ENCODE measurements around the gene SOX13. TPM values are rescaled to one million over a fixed set of nuclear protein-coding genes. Genes with fewer than 3 reads are reported as not detected.

SOX13 gene
- total and polyA plus RNA-seq, 9 of the 15 experiments (the other 6 are each of a cell fraction or from before 2014, with no cell fraction given), result 0.03 to 0.35 (median 0.06) TPM; not detected in 5

DNA sequence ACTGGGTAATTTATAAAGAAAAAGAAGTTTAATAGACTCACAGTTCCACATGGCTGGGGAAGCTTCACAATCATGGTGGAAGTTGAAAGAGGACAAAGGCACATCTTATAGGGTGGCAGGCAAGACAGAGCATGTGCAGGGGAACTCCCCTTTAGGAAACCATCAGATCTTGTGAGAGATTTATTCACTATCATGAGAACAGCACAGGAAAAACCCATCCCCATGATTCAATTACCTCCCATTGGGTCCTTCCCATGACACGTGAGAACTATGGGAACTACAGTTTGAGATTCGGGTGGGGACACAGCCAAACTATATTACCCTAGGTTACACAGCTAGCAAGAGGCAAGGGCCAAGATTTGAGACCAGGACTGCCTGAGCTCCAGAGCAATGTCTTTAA lies 30.4 kb upstream of the SOX13 start:
- H3K4me2 ChIP-seq (ENCODE audit: insufficient read depth, low read length), result no peak overlapping the region
- no peaks in the 10 kb centered on the region for H3K36me3 ChIP-seq (ENCODE audit: control insufficient read depth, insufficient read depth, low read length)
- no TSS peak for BruUV-seq (replicated peaks)
- H3K27ac ChIP-seq (ENCODE audit: extremely low read depth, low read depth, low read length), result no peak overlapping the region
- FAIRE-seq, result no peak
- H3K4me1 ChIP-seq (replicated peaks in 1 of 2; ENCODE audit: control insufficient read depth in 2 of 2, insufficient read depth in 2 of 2, low read length in 2 of 2), result no peaks in the 10 kb centered on the region
- no peaks in the 10 kb centered on the region for H4K20me1 ChIP-seq (replicated peaks; ENCODE audit: control insufficient read depth, insufficient read depth, low read length)
- peaks cover 9 to 45% of the 10 kb centered on the region in 2 experiments for H3K27me3 ChIP-seq (ENCODE audit: control insufficient read depth in 2 of 2, insufficient read depth in 2 of 2, low read length in 2 of 2)
- CTCF ChIA-PET (ENCODE audit: low intra/inter-chr PET ratio), result no interaction called here
- H3K4me3 ChIP-seq, result no peak overlapping the region
- no peak for ATAC-seq
- no peaks in the 10 kb centered on the region for H3K9me3 ChIP-seq (replicated peaks; ENCODE audit: control insufficient read depth, insufficient read depth, low read depth, low read length)
- no peak overlapping the region for H2AFZ ChIP-seq (ENCODE audit: low read depth, low read length)
- in situ Hi-C loops (cut with MboI), result no loop called here
- TF ChIP-seq NFRKB (IDR thresholded peaks at IDR 0.05; ENCODE audit: low read depth), result no peak
- no peak for TF ChIP-seq SNIP1 (IDR thresholded peaks at IDR 0.05; ENCODE audit: low read depth)
- TF ChIP-seq NR2F6 (CRISPR knock-in tag; IDR thresholded peaks at IDR 0.05), result no peak
- no peak for TF ChIP-seq U2AF2 (optimal IDR thresholded peaks at IDR 0.05; ENCODE audit: low read depth, low read length)
- no peak for TF ChIP-seq CBFA2T3 (IDR thresholded peaks at IDR 0.05)
- no peak for TF ChIP-seq TOE1 (IDR thresholded peaks at IDR 0.05; ENCODE audit: borderline replicate concordance)
- TF ChIP-seq TOE1 (CRISPR knock-in tag; IDR thresholded peaks at IDR 0.05; ENCODE audit: borderline replicate concordance, low read depth), result no peak
- no peak for TF ChIP-seq TEAD1 (CRISPR knock-in tag; IDR thresholded peaks at IDR 0.05)
- TF ChIP-seq, protein P1, sequence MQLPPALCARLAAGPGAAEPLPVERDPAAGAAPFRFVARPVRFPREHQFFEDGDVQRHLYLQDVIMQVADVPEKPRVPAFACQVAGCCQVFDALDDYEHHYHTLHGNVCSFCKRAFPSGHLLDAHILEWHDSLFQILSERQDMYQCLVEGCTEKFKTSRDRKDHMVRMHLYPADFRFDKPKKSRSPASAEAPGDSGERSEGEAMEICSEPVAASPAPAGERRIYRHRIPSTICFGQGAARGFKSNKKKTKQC (CRISPR knock-in tag; IDR thresholded peaks at IDR 0.05), result no peak
- TF ChIP-seq SMAD2 (IDR thresholded peaks at IDR 0.05; ENCODE audit: low read depth, low read length), result no peak
- no peak for TF ChIP-seq RBFOX2 (IDR thresholded peaks at IDR 0.05; ENCODE audit: low read depth, low read length)
- no peaks in the 10 kb centered on the region for H3K9me1 ChIP-seq (ENCODE audit: control insufficient read depth, insufficient read depth, low read length)
- H3K9ac ChIP-seq (ENCODE audit: insufficient read depth in 1 of 2, low read depth in 2 of 2, low read length in 2 of 2), result no peak overlapping the region
- no peak for DNase-seq (ENCODE audit: extremely low read depth in 1 of 4, low spot score in 3 of 4)
- intact Hi-C loops (cut with micrococcal nuclease), result no loop called here
- WGBS (ENCODE audit: insufficient coverage, low coverage, missing lambda C conversion rate), result 0% methylated on average over 2 of the region's 2 CpGs
- POLR2A ChIA-PET, result no interaction called here
- no peaks in the 10 kb centered on the region for H3K79me2 ChIP-seq (ENCODE audit: control insufficient read depth, insufficient read depth, low read length)
